Loucy (cell line): ENCODE results near the gene KHK.

Experiments used
- H2AFZ ChIP-seq: fragments of 200-600 bp; sonication (generic); 2 replicates; pipeline ENCODE4 v1.6.0; 2016; ENCODE audit warnings: antibody characterized with exemption, mild to moderate bottlenecking, low read length, moderate library complexity
- H3F3A ChIP-seq: fragments of 200-600 bp; 2 replicates; pipeline ENCODE4 v1.6.0; 2016; ENCODE audit warnings: antibody characterized with exemption, low read depth, mild to moderate bottlenecking
- H3K27me3 ChIP-seq: fragments of 200-600 bp; sonication (generic); 2 replicates; pipeline ENCODE4 v1.6.1; 2014; ENCODE audit warnings: low read length, mild to moderate bottlenecking; ENCODE audit not compliant: insufficient read depth, poor library complexity, severe bottlenecking
- H3K36me3 ChIP-seq: fragments of 200-600 bp; sonication (generic); 2 replicates; pipeline ENCODE4 v1.6.1; 2016; ENCODE audit warnings: low read length; ENCODE audit not compliant: insufficient read depth
- H3K4me1 ChIP-seq: fragments of 200-600 bp; sonication (generic); 2 replicates; pipeline ENCODE4 v1.5.1; 2014; ENCODE audit warnings: low read length, mild to moderate bottlenecking; ENCODE audit not compliant: insufficient read depth, poor library complexity, severe bottlenecking
- H3K4me2 ChIP-seq: fragments of 200-600 bp; sonication (generic); 2 replicates; pipeline ENCODE4 v1.6.0; 2014; ENCODE audit warnings: antibody characterized with exemption, low read length, low read depth, mild to moderate bottlenecking; ENCODE audit not compliant: poor library complexity, severe bottlenecking
- H3K4me3 ChIP-seq: fragments of 200-600 bp; sonication (generic); 2 replicates; pipeline ENCODE4 v1.5.1; 2014; ENCODE audit warnings: low read length, mild to moderate bottlenecking, mixed read lengths; ENCODE audit not compliant: poor library complexity, severe bottlenecking
- H3K79me2 ChIP-seq: fragments of 200-600 bp; sonication (generic); 2 replicates; pipeline ENCODE4 v1.6.1; 2014; ENCODE audit warnings: low read length; ENCODE audit not compliant: insufficient read depth
- H3K9ac ChIP-seq: fragments of 200-600 bp; sonication (generic); 2 replicates; pipeline ENCODE4 v1.6.0; 2014; ENCODE audit warnings: mild to moderate bottlenecking, low read depth, low read length, moderate library complexity; ENCODE audit not compliant: poor library complexity, severe bottlenecking
- H3K9me2 ChIP-seq: fragments of 200-600 bp; sonication (generic); replicated peaks from 2 replicates; pipeline ENCODE4 v1.6.1; 2016; ENCODE audit warnings: low read depth, low read length, mixed read lengths
- H3K9me3 ChIP-seq: fragments of 200-600 bp; sonication (generic); 2 replicates; pipeline ENCODE4 v1.6.1; 2014; ENCODE audit warnings: mild to moderate bottlenecking, antibody characterized with exemption, low read length, low read depth; ENCODE audit not compliant: insufficient read depth
- H4K20me1 ChIP-seq: fragments of 200-600 bp; sonication (generic); 2 replicates; pipeline ENCODE4 v1.6.0; 2014; ENCODE audit warnings: antibody characterized with exemption, low read length, mild to moderate bottlenecking; ENCODE audit not compliant: insufficient read depth, poor library complexity, severe bottlenecking
- EZH2phosphoT487 ChIP-seq: fragments of 200-600 bp; IDR thresholded peaks from 2 replicates; pipeline ENCODE4 v1.6.1; 2018; ENCODE audit warnings: antibody characterized with exemption, mild to moderate bottlenecking, moderate library complexity, borderline replicate concordance
- TF ChIP-seq, protein P1 (sequence below): fragments of 200-600 bp; sonication (generic); conservative IDR thresholded peaks from 2 replicates; pipeline ENCODE4 v1.5.1; 2014; ENCODE audit warnings: mild to moderate bottlenecking, antibody characterized with exemption, low read length

The KHK gene

DNA sequence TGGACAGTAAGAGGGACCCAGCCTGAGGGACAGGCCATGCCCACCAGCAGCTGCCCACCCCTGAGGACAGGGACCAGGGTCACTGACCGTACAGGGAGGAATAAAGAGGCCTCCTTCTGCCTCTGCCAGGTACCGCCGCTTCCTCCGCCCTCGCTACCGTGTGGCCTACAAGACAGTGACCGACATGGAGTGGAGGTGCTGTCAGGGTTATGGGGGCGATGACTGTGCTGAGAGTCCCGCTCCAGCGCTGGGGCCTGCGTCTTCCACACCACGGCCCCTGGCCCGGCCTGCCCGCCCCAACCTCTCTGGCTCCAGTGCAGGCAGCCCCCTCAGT lies 6.0 kb upstream of the KHK start:
- Histone ChIP-seq H3K9me2 (no peaks in the 10 kb centered on the region), H4K20me1 (no peaks in the 10 kb centered on the region), H3F3A (peaks cover 7% of the 10 kb centered on the region; the same call in 1 of the 2 replicates), H3K27me3 (no peaks in the 10 kb centered on the region), H2AFZ (peak overlapping the region; percentile 86), H3K4me2 (peak overlapping the region; percentile 52), H3K36me3 (no peaks in the 10 kb centered on the region), H3K9ac (peak overlapping the region; percentile 63), H3K9me3 (no peaks in the 10 kb centered on the region), H3K79me2 (peaks cover 21% of the 10 kb centered on the region; the same call in 1 of the 2 replicates), H3K4me1 (peaks cover 37% of the 10 kb centered on the region), H3K4me3 (peak overlapping the region; percentile 6)
- TF ChIP-seq EZH2phosphoT487: no peak
- TF ChIP-seq, protein P1, sequence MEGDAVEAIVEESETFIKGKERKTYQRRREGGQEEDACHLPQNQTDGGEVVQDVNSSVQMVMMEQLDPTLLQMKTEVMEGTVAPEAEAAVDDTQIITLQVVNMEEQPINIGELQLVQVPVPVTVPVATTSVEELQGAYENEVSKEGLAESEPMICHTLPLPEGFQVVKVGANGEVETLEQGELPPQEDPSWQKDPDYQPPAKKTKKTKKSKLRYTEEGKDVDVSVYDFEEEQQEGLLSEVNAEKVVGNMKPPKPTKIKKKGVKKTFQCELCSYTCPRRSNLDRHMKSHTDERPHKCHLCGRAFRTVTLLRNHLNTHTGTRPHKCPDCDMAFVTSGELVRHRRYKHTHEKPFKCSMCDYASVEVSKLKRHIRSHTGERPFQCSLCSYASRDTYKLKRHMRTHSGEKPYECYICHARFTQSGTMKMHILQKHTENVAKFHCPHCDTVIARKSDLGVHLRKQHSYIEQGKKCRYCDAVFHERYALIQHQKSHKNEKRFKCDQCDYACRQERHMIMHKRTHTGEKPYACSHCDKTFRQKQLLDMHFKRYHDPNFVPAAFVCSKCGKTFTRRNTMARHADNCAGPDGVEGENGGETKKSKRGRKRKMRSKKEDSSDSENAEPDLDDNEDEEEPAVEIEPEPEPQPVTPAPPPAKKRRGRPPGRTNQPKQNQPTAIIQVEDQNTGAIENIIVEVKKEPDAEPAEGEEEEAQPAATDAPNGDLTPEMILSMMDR: no peak

DNA sequence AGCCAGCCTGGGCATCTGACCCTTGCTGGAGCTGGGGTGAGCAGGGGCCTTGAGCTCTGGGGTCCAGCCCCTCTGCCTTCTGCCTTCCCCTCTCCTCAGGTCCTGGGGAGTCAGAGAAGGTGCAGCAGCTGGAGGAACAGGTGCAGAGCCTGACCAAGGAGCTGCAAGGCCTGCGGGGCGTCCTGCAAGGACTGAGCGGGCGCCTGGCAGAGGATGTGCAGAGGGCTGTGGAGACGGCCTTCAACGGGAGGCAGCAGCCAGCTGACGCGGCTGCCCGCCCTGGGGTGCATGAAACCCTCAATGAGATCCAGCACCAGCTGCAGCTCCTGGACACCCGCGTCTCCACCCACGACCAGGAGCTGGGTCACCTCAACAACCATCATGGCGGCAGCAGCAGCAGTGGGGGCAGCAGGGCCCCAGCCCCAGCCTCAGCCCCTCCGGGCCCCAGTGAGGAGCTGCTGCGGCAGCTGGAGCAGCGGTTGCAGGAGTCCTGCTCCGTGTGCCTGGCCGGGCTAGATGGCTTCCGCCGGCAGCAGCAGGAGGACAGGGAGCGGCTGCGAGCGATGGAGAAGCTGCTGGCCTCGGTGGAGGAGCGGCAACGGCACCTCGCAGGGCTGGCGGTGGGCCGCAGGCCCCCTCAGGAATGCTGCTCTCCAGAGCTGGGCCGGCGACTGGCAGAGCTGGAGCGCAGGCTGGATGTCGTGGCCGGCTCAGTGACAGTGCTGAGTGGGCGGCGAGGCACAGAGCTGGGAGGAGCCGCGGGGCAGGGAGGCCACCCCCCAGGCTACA lies 4.4 kb upstream of the KHK start:
- Histone ChIP-seq H3F3A (peaks cover 7% of the 10 kb centered on the region; the same call in 1 of the 2 replicates), H2AFZ (no peak overlapping the region), H3K36me3 (no peaks in the 10 kb centered on the region), H3K4me2 (peak overlapping the region; percentile 90), H3K4me3 (peak overlapping the region; percentile 73), H3K79me2 (peaks cover 21% of the 10 kb centered on the region; the same call in 1 of the 2 replicates), H3K4me1 (peaks cover 43% of the 10 kb centered on the region), H3K9me3 (no peaks in the 10 kb centered on the region), H3K9ac (peak overlapping the region; percentile 77), H3K27me3 (no peaks in the 10 kb centered on the region), H4K20me1 (no peaks in the 10 kb centered on the region), H3K9me2 (no peaks in the 10 kb centered on the region)
- TF ChIP-seq EZH2phosphoT487: no peak
- TF ChIP-seq, protein P1: no peak

DNA sequence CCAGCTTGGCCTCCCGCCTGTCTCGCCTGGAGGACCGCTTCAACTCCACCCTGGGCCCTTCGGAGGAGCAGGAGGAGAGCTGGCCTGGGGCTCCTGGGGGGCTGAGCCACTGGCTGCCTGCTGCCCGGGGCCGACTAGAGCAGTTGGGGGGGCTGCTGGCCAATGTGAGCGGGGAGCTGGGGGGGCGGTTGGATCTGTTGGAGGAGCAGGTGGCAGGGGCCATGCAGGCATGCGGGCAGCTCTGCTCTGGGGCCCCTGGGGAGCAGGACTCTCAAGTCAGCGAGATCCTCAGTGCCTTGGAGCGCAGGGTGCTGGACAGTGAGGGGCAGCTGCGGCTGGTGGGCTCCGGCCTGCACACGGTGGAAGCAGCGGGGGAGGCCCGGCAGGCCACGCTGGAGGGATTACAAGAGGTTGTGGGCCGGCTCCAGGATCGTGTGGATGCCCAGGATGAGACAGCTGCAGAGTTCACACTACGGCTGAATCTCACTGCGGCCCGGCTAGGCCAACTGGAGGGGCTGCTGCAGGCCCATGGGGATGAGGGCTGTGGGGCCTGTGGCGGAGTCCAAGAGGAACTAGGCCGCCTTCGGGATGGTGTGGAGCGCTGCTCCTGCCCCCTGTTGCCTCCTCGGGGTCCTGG lies 3.7 kb upstream of the KHK start:
- H3K9me2 ChIP-seq: no peaks in the 10 kb centered on the region
- no peaks in the 10 kb centered on the region for H3K36me3 ChIP-seq
- no peaks in the 10 kb centered on the region for H3K27me3 ChIP-seq
- no peak overlapping the region for H3K4me3 ChIP-seq
- peak overlapping the region; percentile 77 for H3K9ac ChIP-seq
- peak overlapping the region; percentile 90 for H3K4me2 ChIP-seq
- H3K4me1 ChIP-seq: peaks cover 45% of the 10 kb centered on the region
- H3K9me3 ChIP-seq: no peaks in the 10 kb centered on the region
- H2AFZ ChIP-seq: no peak overlapping the region
- peaks cover 7% of the 10 kb centered on the region; the same call in 1 of the 2 replicates for H3F3A ChIP-seq
- TF ChIP-seq EZH2phosphoT487: no peak
- TF ChIP-seq, protein P1: no peak
- peaks cover 21% of the 10 kb centered on the region; the same call in 1 of the 2 replicates for H3K79me2 ChIP-seq
- H4K20me1 ChIP-seq: no peaks in the 10 kb centered on the region
